NCI-H82 treated with DMSO at 0.1 percent for 48 hours (cell line): ENCODE measurements around the gene SORD.
"Not testable (repeated sequence)": the region's sequence is repeated elsewhere in the genome, so short reads cannot be mapped to it uniquely, and the experiment has no call there.

Experiments
- DNase-seq: peaks from one replicate; lab custom pipeline; 2025; ENCODE audit not compliant: unreplicated experiment; lab: John Stamatoyannopoulos, UW

The SORD gene

DNA sequence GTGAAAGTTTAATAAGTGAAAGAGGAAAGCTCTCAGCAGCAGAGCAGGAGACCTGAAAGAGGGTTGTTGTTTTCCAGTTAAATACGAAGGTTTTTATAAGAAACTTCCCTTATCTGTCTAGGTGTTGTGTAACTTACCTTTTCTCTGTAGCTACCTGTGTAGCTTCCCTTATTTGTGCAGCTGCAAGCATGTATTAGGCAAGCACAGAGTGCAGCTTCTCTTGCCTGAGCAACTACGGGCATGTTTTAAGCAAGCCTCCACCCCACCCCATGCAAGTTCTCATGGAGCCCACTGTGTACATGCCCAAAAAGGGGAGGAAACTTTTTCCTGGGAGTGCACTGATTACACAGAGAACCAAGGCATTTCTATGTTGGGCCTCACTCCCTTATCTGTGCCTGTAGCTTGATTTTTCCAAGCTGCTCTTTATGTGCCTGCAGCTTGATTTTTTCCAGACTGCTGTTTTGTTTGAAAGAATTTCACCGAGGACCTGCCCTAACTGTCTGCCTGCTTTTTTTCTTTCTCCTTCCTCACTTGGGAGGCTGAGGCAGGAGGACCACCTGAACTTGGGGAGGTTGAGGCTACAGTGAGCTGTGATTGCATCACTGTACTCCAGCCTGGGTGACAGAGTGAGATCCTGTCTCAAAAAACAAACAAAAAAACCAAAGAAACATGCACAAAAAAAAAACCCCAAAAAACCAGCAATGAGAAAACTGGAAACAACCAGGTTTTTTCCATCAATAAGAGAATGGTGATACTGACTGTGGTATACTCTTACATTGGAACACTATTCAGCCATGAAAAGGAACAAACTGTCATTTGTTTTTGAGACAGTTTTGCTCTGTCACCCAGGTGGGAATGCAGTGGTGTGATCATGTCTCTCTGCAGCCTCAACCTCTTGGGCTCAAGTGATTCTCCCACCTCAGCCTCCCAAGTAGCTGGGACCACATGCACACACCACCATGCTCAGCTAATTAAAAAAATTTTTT lies 36.0 kb downstream of the SORD start:
- not testable (repeated sequence) for DNase-seq

- not testable (repeated sequence) for DNase-seq
These were observed 39.3 kb downstream of the SORD start for GRCh38 chr15:45062301-45062700.

- no peak for DNase-seq
These were observed 41.4 kb downstream of the SORD start for GRCh38 chr15:45064386-45064785.

- not testable (repeated sequence) for DNase-seq
These were observed 47.0 kb downstream of the SORD start for GRCh38 chr15:45069942-45070360.

GRCh38 chr15:45073602-45074001 lies 50.6 kb downstream of the SORD start:
- not testable (repeated sequence) for DNase-seq

DNA sequence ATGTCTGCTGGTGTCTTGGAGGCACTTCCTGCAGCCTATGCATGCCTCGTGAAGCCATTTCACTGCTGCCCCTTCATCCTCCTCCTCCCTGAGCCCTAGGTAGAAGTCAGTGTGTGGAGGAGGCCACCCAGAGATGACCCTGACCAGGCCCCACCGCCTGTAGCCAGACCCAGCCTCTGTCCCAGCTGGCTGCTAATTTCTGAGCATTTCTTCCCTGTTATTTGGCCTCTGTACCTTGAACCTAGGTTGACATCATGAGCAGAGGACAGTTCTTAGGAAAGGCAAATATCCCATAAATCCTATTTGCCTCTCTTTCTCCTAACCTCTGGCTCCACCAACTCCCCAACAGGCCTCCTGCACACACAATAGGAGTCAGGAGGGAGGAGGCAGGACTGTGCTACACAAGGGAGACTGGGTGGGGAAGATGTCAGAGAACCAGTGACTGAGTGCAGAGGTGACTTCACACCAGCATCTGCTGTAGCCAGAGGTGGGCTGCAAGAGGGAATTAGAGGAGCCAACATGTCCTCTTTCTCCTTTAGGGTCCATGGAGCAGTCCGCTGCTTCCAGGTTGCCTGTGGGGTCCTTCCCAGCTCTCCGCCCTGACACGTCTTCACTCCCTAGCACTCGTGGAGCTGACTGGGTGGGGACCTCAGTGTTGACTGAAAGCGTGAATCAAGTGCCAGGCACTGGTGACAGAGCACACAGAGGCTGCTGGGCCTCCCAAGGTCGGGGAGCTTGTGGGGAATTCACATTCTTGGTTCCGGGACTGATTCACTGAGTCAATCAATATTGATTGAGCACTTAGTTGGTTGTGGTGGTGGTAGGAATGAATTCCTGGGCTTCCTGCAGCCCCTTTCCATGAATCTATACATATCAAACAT lies 52.7 kb downstream of the SORD start:
- not testable (repeated sequence) for DNase-seq

- DNase-seq, result not testable (repeated sequence)
These were observed 54.4 kb downstream of the SORD start for GRCh38 chr15:45077391-45077790.

DNA sequence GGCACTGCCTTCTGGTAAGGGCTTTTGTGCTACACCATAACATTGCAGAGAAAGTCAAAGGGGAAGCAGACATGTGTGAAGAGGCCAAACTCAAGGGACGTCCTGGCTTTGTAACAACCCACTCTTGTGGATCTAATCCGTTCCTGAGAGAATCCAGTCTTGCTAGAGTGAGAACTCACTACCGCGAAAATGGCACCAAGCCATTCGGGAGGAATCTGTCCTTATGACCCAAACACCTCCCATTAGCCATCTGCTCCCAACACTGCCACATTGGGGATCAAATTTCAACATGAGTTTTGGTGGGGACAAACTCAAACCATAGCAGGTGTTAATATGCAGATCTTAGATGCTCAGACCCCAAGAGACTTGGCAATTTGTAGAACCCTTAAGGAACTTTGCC lies 56.2 kb downstream of the SORD start:
- DNase-seq, result not testable (repeated sequence)

DNA sequence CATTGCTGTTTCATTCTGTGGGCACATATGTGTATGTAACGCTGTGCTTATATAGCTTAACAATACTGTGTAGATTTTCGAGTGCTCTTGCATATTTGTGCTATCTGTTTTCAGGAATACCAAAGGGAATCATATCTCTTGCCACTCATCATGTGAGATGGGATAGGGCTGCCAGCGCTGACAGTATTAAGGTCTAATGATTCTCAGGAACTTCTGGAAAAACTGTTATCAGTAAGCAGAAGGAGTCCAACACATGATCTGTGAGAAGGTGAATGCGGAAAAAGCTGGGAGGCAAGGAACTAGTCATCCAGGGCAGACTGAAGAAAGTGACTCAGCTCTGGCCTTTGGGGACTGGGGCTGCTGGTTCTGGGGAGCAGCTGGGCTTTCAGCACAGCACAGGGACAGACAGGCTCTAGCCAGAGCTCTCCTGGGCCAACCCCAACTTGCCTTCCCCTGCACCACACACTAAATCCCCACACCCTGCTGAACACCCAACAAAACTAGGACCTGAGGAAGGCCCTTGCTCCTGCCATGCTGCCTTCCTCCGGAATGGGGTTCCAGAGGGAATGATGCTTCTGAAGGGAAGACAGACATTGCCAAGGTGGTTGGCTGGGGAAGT lies 56.7 kb downstream of the SORD start:
- not testable (repeated sequence) for DNase-seq

GRCh38 chr15:45080593-45080992 lies 57.6 kb downstream of the SORD start:
- not testable (repeated sequence) for DNase-seq

- DNase-seq, result not testable (repeated sequence)
These were observed 59.4 kb downstream of the SORD start for GRCh38 chr15:45082412-45082811.

GRCh38 chr15:45083223-45083622 lies 60.2 kb downstream of the SORD start:
- no peak for DNase-seq

- DNase-seq, result no peak
These were observed 61.2 kb downstream of the SORD start for GRCh38 chr15:45084163-45084562.

GRCh38 chr15:45087513-45087912 lies 64.5 kb downstream of the SORD start:
- DNase-seq, result no peak

GRCh38 chr15:45088801-45089711 lies 66.1 kb downstream of the SORD start:
- DNase-seq, result no peak

DNA sequence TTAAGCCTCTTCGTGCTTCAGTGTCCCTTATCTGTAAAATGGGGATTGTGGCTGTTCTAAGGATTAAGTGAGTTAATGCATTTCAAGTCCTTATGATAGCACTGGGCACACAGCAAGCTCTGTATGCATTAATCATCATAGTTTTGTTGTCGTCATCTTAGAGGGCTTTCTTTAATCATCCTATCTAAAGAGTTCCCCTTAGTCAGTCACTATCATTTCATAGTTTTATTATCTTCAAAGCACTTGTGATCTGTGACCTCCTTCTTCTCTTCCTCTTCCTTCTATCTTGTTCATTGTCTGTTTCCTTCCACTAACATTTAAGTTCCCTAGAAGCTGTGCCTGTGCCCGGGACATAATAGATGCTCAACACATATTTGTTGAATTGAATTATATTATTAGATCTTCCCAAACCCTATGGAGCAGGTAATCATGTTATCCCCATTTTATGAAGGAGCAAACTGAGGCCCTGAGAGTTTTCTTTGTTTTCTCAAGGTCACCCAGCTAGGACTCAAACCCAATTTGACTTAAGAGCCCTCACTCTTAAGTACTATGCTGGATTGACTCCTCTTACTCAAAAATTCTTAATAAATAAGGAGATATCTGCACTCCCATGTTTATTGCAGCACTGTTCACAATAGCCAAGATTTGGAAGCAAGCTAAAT lies 66.8 kb downstream of the SORD start:
- no peak for DNase-seq

DNA sequence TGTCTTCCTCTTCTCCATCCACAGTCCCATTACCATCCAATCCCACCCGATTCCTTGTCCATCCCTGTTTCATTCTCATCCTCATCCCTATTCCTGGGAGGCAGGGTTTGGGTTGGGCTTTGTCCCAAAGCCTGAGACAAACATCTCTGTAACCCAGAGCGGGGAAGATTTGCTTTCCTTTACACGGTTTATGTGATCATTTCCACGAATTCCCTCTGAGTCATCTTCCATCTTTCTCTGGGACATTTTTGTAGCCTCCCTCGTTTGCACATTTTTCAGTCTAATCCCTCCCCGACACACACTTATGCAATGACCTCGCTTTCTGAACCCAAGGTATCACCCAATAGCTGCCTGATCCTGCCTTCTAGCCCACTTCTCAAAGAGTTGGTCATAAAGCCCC lies 68.2 kb downstream of the SORD start:
- no peak for DNase-seq

- DNase-seq, result no peak
These were observed 68.6 kb downstream of the SORD start for GRCh38 chr15:45091576-45091975.

- DNase-seq, result no peak
These were observed 70.0 kb downstream of the SORD start for GRCh38 chr15:45093013-45093412.
